ENCODE results near the gene GPR137B.

GRCh38 chr1:236163463-236164153, 21.3 kb downstream of the GPR137B start:
- TF ChIP-seq, protein P1, sequence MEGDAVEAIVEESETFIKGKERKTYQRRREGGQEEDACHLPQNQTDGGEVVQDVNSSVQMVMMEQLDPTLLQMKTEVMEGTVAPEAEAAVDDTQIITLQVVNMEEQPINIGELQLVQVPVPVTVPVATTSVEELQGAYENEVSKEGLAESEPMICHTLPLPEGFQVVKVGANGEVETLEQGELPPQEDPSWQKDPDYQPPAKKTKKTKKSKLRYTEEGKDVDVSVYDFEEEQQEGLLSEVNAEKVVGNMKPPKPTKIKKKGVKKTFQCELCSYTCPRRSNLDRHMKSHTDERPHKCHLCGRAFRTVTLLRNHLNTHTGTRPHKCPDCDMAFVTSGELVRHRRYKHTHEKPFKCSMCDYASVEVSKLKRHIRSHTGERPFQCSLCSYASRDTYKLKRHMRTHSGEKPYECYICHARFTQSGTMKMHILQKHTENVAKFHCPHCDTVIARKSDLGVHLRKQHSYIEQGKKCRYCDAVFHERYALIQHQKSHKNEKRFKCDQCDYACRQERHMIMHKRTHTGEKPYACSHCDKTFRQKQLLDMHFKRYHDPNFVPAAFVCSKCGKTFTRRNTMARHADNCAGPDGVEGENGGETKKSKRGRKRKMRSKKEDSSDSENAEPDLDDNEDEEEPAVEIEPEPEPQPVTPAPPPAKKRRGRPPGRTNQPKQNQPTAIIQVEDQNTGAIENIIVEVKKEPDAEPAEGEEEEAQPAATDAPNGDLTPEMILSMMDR (IDR thresholded peaks at IDR 0.05; ENCODE audit: low read depth, low read length, poor library complexity, severe bottlenecking) = no peak
- no peak for TF ChIP-seq EZH2phosphoT487 (IDR thresholded peaks at IDR 0.05; ENCODE audit: borderline replicate concordance, low read length)
